HepG2 (cell line): ENCODE measurements around the gene BACE1-AS. TPM values are rescaled to one million over a fixed set of nuclear protein-coding genes. Genes with fewer than 3 reads are reported as not detected.
A peak's percentile ranks its signal among the peaks of the same experiment; 100 is the strongest.

Source experiments
- ADNP ChIP-seq: sonication (generic); formaldehyde crosslinking; IDR thresholded peaks from 2 replicates; pipeline ENCODE4 v1.4.0; 2020; ENCODE audit warnings: missing genetic modification reagents
- CEBPB ChIP-seq: IDR thresholded peaks from 2 replicates; pipeline ENCODE4 v1.6.1; 2011; ENCODE audit warnings: low read depth, low read length, improper control_type of control experiment, borderline replicate concordance
- ELF1 ChIP-seq: sonication (generic); formaldehyde crosslinking; IDR thresholded peaks from 2 replicates; pipeline ENCODE4 v1.4.0; 2020; ENCODE audit warnings: missing genetic modification reagents
- HNRNPL ChIP-seq: fragments of 200-400 bp; formaldehyde crosslinking; IDR thresholded peaks from 2 replicates; pipeline ENCODE4 v1.6.1; 2017; ENCODE audit warnings: mild to moderate bottlenecking, low read depth, low read length
- JUNB ChIP-seq: sonication (generic); formaldehyde crosslinking; IDR thresholded peaks from 2 replicates; pipeline ENCODE4 v1.8.0; 2022; ENCODE audit warnings: missing genetic modification reagents, mild to moderate bottlenecking, borderline replicate concordance
- KAT2B ChIP-seq: fragments of 150-350 bp; IDR thresholded peaks from 2 replicates; pipeline ENCODE4 v1.6.1; 2014; ENCODE audit warnings: low read depth, low read length, borderline replicate concordance
- MAZ ChIP-seq, 2 experiments: sonication (generic) in 1 of 2; formaldehyde crosslinking in 1 of 2; IDR thresholded peaks; 2 replicates each; pipeline versions ENCODE4 v1.5.0 to v1.6.1; 2012 to 2020; ENCODE audit warnings: low read depth in 2 of 2, mild to moderate bottlenecking in 2 of 2, borderline replicate concordance in 1 of 2, improper control_type of control experiment in 1 of 2, low read length in 1 of 2, missing genetic modification reagents in 1 of 2, moderate library complexity in 1 of 2
- MYC ChIP-seq: sonication (generic); formaldehyde crosslinking; IDR thresholded peaks from 2 replicates; pipeline ENCODE4 v1.9.0; 2021; ENCODE audit warnings: missing genetic modification reagents, borderline replicate concordance
- MZF1 ChIP-seq: sonication (generic); formaldehyde crosslinking; IDR thresholded peaks from 2 replicates; pipeline ENCODE4 v1.8.1; 2023; ENCODE audit warnings: mild to moderate bottlenecking, missing genetic modification reagents, borderline replicate concordance
- NFYC ChIP-seq: IDR thresholded peaks from 2 replicates; pipeline ENCODE4 v1.6.1; 2016; ENCODE audit warnings: missing genetic modification reagents, missing compliant biosample characterization
- SPEN ChIP-seq: sonication (generic); formaldehyde crosslinking; IDR thresholded peaks from 2 replicates; pipeline ENCODE4 v1.5.1; 2020; ENCODE audit warnings: low read depth, mild to moderate bottlenecking, missing genetic modification reagents
- TAF15 ChIP-seq: fragments of 200-400 bp; formaldehyde crosslinking; IDR thresholded peaks from one replicate; pipeline ENCODE4 v1.6.1; 2018; ENCODE audit warnings: mild to moderate bottlenecking, low read depth, low read length; ENCODE audit not compliant: poor library complexity, severe bottlenecking
- ZBTB38 ChIP-seq: sonication (generic); formaldehyde crosslinking; IDR thresholded peaks from 2 replicates; pipeline ENCODE4 v1.5.1; 2020; ENCODE audit warnings: mild to moderate bottlenecking, missing genetic modification reagents
- ZNF160 ChIP-seq: sonication (generic); formaldehyde crosslinking; IDR thresholded peaks from 2 replicates; pipeline ENCODE4 v1.8.0; 2022; ENCODE audit warnings: mild to moderate bottlenecking, inconsistent platforms, missing genetic modification reagents
- ZNF230 ChIP-seq: sonication (generic); formaldehyde crosslinking; IDR thresholded peaks from 2 replicates; pipeline ENCODE4 v1.4.0; 2020; ENCODE audit warnings: mild to moderate bottlenecking, missing genetic modification reagents
- ZNF468 ChIP-seq: sonication (generic); formaldehyde crosslinking; IDR thresholded peaks from 2 replicates; pipeline ENCODE4 v1.8.0; 2022; ENCODE audit warnings: mild to moderate bottlenecking, moderate library complexity, missing genetic modification reagents
- ZNF816 ChIP-seq: sonication (generic); formaldehyde crosslinking; IDR thresholded peaks from 2 replicates; pipeline ENCODE4 v1.8.0; 2022; ENCODE audit warnings: missing genetic modification reagents, mild to moderate bottlenecking, borderline replicate concordance
- polyA plus RNA-seq, 8 experiments: library from polyadenylated mRNA; depleted of rRNA in 3 of 8; stranded (reverse) in 7 of 8; unstranded in 1 of 8; fragments of >200 nt; fragmentation: Illumina TruSeq in 4 of 8; extraction: Trizol in 4 of 8; gene quantifications; 2 replicates each; pipeline versions ENCODE4 v1.2.1 to v1.2.3, GENCODE V29; 2011 to 2016; ENCODE audit warnings: low read depth in 4 of 8, missing spikeins in 1 of 8, mixed read lengths in 1 of 8; ENCODE audit not compliant: insufficient read depth in 1 of 8
- total RNA-seq, 5 experiments: library from RNA; depleted of rRNA; stranded (reverse); fragments of >200 nt; fragmentation: Illumina TruSeq; extraction: Trizol; gene quantifications; 2 replicates each; pipeline ENCODE4 v1.2.3, GENCODE V29; 2016; ENCODE audit warnings: low read depth in 1 of 5
- TF ChIP-seq, protein P1 (sequence below): sonication (generic); formaldehyde crosslinking; IDR thresholded peaks from 2 replicates; pipeline ENCODE4 v1.4.0; 2020; ENCODE audit warnings: missing genetic modification reagents, borderline replicate concordance
- TF ChIP-seq, protein P2 (sequence below): sonication (generic); formaldehyde crosslinking; IDR thresholded peaks from 2 replicates; pipeline ENCODE4 v1.4.0; 2020; ENCODE audit warnings: mild to moderate bottlenecking, missing genetic modification reagents
- TF ChIP-seq, protein P3 (sequence below): sonication (generic); formaldehyde crosslinking; IDR thresholded peaks from 2 replicates; pipeline ENCODE4 v1.4.0; 2020; ENCODE audit warnings: mild to moderate bottlenecking, missing genetic modification reagents
- TF ChIP-seq, protein P4 (sequence below): sonication (generic); formaldehyde crosslinking; conservative IDR thresholded peaks from 2 replicates; pipeline ENCODE4 v1.4.0; 2020; ENCODE audit warnings: mild to moderate bottlenecking, missing genetic modification reagents, moderate library complexity

The BACE1-AS gene
- total and polyA plus RNA-seq, 2 of the 13 experiments (the other 11 are each of a cell fraction or from before 2014, with no cell fraction given): 2.0 to 3.9 TPM

DNA sequence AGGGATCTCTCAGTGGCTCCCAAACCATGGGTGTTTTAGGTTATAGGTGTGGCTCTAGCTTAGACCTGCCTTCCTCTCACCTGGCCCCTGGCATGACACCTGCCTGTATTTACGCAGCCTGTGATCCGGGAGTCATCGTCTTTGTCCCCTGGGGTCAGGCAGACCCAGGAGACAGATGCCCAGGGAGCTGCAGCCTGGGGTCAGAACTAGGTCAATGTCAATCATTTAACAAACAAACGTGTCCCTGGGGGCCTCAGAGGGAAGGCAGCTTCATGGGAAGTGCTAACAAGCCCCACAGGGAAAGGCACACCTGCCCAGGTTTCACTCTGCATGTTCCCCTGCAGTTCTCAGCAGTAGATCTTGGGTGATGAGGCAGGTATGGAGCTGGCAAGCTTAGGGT lies 12.0 kb downstream of the BACE1-AS start (continued):
- no peak for TF ChIP-seq SPEN
- TF ChIP-seq MZF1 (CRISPR knock-in tag): no peak
- TF ChIP-seq ZNF468: no peak
- no peak for TF ChIP-seq ZNF230 (CRISPR knock-in tag)
- TF ChIP-seq, protein P1, sequence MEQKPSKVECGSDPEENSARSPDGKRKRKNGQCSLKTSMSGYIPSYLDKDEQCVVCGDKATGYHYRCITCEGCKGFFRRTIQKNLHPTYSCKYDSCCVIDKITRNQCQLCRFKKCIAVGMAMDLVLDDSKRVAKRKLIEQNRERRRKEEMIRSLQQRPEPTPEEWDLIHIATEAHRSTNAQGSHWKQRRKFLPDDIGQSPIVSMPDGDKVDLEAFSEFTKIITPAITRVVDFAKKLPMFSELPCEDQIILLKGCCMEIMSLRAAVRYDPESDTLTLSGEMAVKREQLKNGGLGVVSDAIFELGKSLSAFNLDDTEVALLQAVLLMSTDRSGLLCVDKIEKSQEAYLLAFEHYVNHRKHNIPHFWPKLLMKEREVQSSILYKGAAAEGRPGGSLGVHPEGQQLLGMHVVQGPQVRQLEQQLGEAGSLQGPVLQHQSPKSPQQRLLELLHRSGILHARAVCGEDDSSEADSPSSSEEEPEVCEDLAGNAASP (CRISPR knock-in tag): peak; percentile 83; the same call in 1 of the 2 replicates
- TF ChIP-seq, protein P2, sequence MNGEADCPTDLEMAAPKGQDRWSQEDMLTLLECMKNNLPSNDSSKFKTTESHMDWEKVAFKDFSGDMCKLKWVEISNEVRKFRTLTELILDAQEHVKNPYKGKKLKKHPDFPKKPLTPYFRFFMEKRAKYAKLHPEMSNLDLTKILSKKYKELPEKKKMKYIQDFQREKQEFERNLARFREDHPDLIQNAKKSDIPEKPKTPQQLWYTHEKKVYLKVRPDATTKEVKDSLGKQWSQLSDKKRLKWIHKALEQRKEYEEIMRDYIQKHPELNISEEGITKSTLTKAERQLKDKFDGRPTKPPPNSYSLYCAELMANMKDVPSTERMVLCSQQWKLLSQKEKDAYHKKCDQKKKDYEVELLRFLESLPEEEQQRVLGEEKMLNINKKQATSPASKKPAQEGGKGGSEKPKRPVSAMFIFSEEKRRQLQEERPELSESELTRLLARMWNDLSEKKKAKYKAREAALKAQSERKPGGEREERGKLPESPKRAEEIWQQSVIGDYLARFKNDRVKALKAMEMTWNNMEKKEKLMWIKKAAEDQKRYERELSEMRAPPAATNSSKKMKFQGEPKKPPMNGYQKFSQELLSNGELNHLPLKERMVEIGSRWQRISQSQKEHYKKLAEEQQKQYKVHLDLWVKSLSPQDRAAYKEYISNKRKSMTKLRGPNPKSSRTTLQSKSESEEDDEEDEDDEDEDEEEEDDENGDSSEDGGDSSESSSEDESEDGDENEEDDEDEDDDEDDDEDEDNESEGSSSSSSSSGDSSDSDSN: no peak
- TF ChIP-seq, protein P3, sequence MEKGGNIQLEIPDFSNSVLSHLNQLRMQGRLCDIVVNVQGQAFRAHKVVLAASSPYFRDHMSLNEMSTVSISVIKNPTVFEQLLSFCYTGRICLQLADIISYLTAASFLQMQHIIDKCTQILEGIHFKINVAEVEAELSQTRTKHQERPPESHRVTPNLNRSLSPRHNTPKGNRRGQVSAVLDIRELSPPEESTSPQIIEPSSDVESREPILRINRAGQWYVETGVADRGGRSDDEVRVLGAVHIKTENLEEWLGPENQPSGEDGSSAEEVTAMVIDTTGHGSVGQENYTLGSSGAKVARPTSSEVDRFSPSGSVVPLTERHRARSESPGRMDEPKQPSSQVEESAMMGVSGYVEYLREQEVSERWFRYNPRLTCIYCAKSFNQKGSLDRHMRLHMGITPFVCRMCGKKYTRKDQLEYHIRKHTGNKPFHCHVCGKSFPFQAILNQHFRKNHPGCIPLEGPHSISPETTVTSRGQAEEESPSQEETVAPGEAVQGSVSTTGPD (CRISPR knock-in tag): no peak
- no peak for TF ChIP-seq ZNF160 (CRISPR knock-in tag)
- no peak for TF ChIP-seq NFYC (CRISPR knock-in tag)
- no peak for TF ChIP-seq ZBTB38
- no peak for TF ChIP-seq ELF1 (CRISPR knock-in tag)
- no peak for TF ChIP-seq KAT2B
- no peak for TF ChIP-seq TAF15
- TF ChIP-seq JUNB: no peak
- no peak for TF ChIP-seq CEBPB
- TF ChIP-seq MYC: no peak
- TF ChIP-seq HNRNPL: no peak
- TF ChIP-seq ZNF816: no peak
- TF ChIP-seq MAZ (IDR thresholded peaks at IDR 0.05; ENCODE audit: borderline replicate concordance, low read depth, low read length): no peak
- no peak for TF ChIP-seq MAZ (CRISPR knock-in tag; IDR thresholded peaks at IDR 0.05; ENCODE audit: low read depth)
- no peak for TF ChIP-seq ADNP (CRISPR knock-in tag)
- TF ChIP-seq, protein P4, sequence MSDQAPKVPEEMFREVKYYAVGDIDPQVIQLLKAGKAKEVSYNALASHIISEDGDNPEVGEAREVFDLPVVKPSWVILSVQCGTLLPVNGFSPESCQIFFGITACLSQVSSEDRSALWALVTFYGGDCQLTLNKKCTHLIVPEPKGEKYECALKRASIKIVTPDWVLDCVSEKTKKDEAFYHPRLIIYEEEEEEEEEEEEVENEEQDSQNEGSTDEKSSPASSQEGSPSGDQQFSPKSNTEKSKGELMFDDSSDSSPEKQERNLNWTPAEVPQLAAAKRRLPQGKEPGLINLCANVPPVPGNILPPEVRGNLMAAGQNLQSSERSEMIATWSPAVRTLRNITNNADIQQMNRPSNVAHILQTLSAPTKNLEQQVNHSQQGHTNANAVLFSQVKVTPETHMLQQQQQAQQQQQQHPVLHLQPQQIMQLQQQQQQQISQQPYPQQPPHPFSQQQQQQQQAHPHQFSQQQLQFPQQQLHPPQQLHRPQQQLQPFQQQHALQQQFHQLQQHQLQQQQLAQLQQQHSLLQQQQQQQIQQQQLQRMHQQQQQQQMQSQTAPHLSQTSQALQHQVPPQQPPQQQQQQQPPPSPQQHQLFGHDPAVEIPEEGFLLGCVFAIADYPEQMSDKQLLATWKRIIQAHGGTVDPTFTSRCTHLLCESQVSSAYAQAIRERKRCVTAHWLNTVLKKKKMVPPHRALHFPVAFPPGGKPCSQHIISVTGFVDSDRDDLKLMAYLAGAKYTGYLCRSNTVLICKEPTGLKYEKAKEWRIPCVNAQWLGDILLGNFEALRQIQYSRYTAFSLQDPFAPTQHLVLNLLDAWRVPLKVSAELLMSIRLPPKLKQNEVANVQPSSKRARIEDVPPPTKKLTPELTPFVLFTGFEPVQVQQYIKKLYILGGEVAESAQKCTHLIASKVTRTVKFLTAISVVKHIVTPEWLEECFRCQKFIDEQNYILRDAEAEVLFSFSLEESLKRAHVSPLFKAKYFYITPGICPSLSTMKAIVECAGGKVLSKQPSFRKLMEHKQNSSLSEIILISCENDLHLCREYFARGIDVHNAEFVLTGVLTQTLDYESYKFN (CRISPR knock-in tag): peak; percentile 67
